Measurements from ENCODE around the gene CC2D2A.
A peak's percentile ranks its signal among the peaks of the same experiment; 100 is the strongest.

CC2D2A gene

DNA sequence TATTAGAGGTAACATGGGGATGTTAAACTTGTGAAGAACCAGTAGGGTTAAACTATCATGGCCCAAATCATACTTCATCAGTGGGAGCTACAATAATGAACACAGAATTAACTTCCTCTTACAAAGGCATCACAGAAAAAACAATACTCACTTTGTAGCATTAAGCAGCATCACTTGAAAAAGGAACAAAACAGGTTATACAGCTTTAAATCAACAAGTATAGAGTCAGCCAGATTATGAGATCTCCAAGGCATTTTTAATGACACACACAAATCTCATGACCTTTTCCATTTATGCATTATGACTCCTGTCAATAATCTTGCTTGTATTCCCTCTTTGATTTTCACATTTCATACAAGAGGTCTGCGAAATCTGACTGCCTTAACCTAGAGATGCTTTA, 167.1 kb downstream of the CC2D2A start:
- no peak for DNase-seq (ENCODE audit: low read depth in 2 of 2, low spot score in 1 of 2)

- no peak for DNase-seq (ENCODE audit: low read depth in 2 of 2, low spot score in 1 of 2)
Measured at GRCh38 chr4:15638418-15638817, 168.7 kb downstream of the CC2D2A start.

- DNase-seq (ENCODE audit: low read depth in 2 of 2, low spot score in 1 of 2), result no peak
Measured at GRCh38 chr4:15648600-15648999, 178.9 kb downstream of the CC2D2A start.

- peak; percentile 18 for DNase-seq (ENCODE audit: low read depth in 2 of 2, low spot score in 1 of 2)
Measured at GRCh38 chr4:15649914-15650545, 180.3 kb downstream of the CC2D2A start.

Data from stimulated activated CD8-positive, alpha-beta memory T cell treated with anti-CD3 and anti-CD28 coated beads, Interleukin-4, amount 100 ng/mL, for 4 hours (primary cell).